Activated CD4-positive, alpha-beta T cell treated with anti-CD3 and anti-CD28 coated beads, Interleukin-2, Interleukin-4, amounts not matched to agents 100 ng/mL and 50 ng/mL, durations not matched to agents 16 hours and 8 hours (primary cell): ENCODE measurements around the gene PPFIBP2.

Experiments
- DNase-seq: peaks from one replicate; pipeline ENCODE4 v3.0.0-alpha.2; 2020; ENCODE audit warnings: low spot score

PPFIBP2 gene

DNA sequence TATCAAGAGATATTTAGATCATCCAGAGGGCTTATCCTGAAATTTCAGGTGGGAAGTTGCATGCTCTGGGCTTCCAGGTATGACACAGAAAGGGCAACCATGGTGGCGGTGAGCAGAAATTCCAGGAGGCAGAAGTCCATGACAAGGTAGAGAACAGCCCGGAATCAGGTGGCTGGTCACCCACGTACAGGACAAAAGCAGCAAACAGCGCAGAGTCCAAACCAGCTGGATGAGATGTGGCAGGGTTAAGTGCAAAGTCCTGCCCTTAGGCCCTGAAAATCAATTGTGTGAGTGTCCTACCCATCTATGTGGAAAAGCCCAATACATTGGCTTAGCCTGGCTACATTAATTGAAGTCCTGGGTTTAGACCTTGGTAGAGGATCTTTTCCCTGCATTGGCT is 11.6 kb downstream of the PPFIBP2 start:
- no peak for DNase-seq

DNA sequence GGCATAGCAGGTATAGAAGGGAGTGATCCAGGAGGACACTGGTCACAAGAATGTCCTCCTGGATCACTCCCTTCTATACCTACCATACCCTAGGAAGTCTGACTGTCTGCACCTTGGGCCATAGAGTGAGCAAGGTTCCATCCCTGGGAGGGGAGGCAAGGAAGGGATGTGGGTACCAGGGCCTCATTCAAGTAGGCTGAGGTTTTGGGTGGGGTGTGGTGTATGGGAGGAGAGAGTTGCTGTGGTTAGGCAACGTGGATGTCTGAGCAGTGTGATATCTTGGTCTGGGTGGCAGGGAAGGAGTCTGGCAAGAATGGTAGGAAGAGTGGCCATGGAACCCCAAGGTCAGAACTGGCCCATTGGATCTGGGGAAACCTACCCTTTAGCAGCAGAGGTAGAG is 13.2 kb downstream of the PPFIBP2 start:
- DNase-seq = no peak

DNA sequence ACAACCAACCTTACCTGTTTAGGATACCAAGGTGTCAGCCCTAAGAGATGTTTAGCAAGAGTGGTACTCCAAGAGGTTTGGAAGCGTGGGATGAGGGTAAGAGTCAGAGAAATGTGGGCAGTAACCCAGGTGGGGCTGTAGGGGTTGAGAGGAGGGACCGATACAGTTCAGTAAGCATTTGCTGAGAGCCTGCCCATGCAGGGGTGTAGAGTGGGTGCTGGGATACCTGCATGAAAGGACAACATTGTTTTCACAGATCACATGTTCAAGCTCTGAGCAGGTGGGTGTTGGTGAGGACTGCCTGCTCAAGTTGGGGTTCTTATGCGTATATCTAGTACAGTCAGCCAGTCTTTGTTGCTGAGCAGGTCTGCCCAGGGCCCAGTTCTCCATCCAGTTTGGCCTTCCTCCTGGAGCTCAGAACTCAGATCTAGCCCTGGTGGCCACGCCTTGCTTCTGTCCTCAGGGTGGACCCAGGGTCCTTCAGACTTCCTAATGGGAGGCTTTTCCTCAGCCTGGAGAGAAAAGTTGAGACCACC is 14.8 kb downstream of the PPFIBP2 start:
- no peak for DNase-seq

DNA sequence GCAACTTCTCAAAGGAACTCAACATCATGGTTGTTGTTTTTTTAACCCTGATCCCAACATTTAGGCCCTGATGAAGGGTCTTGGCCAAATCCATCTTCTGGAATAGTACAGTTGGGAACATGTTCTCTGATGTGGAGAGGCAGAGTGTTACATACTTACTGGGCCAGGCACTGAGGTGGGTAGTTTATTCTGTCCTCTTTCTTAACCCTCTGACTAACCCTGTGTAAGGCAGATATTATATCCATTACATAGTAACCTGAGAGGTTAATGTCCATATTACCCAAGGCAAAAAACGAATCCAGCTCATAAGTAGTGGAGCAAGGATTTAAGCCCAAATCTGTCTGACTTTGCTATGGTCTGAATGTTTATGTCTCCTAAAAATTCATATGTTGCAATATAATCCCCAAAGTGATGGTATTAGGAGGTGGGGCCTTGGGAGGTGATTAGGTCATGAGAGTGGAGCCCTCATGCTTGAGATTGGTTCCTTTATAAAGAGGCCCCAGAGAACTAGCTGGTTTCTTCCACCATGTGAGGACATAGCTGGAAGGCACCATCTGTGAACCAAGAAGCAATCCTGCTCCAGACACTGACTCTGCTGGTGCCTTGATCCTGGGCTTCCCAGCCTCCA is 16.3 kb downstream of the PPFIBP2 start:
- DNase-seq = no peak

DNA sequence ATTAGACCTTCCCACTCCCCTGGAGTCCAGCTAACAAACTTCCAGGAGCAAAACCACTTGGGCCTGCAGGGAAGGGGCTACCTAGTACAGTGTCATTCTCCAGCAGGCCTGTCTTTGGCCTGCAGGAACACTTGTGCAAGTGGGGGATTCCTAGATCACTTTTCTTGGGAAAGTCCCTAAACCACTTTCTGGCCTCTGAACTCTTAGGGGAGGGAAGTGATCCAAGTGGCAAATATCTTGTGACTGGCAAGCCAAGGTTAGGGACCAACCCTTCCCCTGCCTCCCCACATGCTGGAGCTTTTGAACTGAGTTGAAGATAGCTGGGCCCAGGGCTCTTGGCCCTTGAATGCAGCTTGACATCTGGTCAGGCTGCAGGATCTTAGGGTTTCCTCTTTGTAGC is 17.2 kb downstream of the PPFIBP2 start:
- no peak for DNase-seq

DNA sequence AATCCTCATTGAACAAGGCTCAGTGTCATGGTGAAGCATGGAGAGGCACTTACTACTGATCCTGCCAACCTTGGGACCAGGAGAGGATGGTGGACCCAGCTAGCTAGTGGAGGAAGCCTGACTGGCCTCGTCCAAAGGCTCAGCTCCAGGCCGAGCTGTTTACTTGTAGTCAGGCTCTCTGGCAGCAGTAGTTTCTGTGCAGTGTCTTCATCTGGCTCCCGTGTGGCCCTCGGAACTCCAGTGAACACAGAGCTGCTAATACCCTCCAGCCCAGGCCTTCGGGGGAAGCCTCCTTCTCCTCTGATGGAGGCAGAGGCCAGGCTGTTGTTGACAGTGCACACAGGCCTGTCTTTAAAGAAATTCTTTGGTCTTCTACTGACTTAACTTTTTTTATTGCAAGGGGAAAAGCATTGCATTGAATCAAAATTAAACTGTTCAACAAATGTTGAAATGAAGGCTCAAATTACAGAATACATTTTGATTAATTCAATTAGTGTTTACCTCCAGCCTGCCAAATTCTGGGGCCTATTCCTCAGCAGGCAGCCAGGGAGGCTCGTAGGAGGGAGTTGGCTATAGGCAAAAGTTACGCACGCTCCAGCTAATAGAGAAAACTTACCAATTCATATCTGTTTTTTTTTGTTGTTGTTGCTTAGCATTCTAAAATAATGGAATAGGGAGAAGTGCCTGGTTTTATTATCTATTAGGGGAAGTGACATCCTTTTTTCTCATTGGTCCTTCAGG is 18.8 kb downstream of the PPFIBP2 start:
- no peak for DNase-seq

DNA sequence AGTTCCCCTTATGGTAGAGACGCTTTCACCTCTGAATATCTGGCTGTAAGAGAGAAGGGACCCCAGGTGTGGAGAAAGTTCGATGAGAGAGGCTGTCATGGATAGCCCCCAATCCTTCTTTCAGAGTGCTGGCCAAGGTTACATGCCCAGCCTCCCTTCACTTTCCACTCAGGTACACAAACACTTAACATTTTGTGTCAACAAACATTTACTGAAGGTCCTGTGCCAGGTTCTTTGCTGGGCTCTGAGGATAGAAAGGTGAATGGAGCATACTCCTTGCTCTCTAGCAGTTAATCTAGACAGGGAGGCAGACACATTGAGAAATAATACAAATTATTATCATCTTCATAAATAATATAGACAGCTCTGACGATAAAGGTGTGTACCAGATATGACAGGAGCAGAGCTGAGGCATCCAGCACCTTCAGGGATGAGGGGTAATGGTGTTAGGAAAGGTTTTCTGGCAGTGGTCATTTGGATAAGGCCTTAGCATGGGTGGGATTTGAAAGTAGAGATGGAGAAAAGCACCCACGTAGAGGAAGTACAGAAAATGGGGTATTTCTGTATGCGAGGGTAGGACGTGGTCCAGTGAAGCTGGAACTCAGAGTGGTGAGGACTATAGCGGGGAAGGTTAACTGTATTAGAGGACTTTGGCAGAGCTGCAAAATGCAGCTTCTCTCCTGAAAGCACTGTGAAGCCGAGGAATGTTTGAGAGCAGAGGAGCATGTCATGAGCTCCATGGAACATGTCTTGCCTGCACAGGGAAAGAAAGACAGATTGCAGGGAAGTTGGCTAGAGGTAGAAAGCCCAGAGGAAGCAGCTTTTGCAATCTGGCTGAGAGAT is 19.6 kb downstream of the PPFIBP2 start:
- DNase-seq = no peak

DNA sequence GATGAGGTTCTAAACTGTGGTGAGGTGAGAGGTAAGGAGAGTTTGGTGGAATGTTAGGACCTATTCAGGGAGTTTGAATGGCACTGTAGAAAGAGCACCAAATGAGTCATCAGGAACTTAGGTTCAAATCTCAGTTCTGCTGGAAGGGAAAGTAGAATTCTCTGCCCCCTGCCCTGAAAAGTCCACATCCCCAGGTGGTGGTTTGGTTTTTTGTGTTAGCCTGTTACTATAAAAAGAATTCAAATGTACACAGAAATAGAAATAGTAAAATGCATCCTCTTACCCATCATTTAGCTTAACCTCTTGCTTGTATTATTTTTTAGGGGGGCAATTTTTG is 20.2 kb downstream of the PPFIBP2 start:
- DNase-seq = no peak

DNA sequence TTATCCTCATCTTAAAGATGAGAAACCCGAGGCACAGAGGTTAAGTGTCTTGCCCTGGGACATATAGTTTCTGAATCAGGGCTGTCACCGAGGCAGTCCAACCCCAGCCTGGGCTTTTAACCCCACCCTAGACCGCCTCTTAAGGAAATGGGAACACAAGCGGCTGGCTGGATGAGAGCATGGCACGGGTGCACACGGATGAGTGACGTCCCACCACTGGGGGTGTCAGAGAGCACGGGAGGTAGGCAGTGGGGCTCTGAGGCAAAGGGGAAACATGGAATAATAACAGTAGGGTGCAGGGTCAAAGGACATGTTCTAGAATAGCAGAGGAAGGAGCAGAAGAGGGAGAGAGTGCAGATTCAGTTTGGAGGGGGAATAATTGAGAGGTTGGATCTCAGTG is 22.3 kb downstream of the PPFIBP2 start:
- DNase-seq = no peak

DNA sequence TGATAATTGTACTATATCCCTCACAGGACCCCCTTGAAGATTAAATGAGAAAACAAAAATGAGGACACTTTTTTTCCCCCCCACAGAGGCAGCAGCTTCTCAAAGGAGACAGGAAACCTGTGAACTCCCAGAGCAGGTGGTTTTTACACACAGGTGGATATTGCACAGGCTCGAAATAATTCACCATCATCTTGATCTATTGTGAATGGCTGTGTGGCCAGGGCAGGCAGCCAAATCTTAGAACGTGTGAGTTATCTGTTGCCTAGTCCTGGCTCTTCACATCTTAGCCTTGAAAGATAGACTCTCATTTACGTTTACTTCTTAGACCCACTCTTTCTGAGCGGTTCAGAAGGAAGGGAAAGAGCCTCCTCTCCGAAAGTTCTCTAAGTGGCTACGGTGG is 23.5 kb downstream of the PPFIBP2 start:
- no peak for DNase-seq

DNA sequence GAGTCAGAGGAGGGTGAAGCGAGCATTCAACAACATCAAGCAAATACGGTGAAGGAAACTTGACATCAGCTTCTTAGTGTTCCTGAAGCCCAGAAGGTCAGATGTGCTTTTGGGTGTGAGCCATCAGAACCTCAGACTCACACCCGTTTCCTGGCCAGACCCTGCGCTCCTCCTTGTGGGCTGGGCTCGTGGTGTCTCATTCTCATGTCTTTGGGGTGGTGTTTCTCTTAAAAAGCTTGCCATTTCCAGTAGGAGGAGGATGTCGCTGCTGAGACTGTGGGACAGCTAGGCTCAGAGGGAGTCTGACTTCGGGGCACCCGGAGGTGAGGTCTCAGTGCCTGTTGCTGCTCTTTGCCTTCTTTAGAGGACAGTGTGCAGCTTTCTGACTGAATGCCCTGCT is 24.2 kb downstream of the PPFIBP2 start:
- no peak for DNase-seq

DNA sequence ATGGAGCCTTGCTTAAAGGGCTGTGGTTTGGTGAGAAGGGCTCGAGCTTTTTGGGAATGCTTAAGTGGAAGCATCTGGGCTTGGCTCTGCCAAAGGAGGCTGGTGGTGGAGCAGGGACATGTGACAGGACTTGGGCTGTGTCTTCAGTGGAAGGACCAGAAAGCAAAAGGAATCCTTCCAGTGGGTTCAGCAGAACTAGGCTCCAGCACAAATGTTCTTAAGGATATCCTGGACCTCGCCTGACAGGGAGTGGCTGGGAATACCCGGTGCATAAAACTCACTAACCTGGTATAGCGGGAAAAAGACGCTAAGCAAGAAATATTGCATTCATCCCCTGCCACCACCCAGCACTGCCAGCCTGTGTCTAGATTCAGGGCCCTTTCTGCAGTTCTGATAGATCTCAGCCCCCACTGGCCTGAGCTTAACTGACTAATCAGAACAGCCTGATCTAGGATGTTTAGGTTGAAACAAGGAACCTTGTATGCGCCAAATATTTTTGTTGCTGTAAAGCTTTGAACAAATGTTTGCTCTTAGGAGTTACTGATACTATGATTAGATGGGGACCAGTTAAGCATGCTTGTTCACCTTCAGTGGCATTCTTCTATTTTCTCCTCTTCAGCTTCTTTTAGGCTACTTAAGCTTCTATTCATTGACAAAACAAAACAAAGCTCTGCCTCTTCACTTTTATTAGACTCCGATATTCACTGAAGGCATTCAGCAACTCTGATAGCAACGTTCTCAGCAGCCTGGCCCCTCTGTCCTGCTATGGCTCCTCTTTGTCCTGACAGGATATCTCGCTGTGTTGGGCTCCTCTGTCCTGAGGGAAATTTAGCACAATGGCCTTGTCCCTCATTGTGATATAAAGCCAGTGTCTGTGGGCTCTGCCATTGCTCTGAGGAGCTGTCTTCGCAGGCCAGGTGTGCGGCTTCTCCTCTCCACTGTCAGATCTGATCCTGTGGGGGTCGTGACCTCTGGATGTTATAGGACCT is 25.0 kb downstream of the PPFIBP2 start:
- no peak for DNase-seq

DNA sequence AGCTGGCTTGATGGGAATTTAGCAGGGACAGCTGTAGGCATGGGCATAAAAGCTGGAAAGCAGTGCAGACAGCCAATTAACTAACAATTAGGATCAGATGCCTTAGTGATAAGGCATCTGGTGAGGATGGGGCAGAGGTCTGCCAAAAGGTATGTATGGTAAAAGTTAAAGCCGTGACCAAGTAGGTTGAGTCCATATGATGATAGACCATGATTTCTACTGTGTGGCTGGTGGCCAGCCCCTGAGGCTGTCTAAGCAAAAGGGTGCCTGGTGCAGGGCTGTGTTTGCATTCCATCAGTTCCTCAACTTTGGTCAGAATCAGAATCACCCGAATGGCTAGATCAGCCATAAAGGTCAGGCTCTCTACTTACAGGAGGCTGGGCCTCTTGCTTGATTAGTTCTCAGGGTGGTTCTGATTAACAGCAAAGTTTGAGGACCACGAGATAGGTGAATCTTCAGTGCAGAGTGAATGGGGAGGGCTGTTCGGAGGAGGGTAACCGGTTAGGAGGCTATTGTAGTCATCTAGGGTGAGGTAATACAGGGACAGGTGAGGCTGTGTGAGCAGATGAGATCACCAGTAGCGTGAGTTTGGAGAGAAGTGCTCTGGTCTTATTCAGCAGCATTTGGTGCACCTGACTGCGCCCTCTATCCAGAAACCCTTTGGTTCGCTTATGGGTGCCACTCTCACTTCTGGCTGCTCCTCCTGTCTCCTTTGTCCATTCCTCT is 27.2 kb downstream of the PPFIBP2 start:
- no peak for DNase-seq

DNA sequence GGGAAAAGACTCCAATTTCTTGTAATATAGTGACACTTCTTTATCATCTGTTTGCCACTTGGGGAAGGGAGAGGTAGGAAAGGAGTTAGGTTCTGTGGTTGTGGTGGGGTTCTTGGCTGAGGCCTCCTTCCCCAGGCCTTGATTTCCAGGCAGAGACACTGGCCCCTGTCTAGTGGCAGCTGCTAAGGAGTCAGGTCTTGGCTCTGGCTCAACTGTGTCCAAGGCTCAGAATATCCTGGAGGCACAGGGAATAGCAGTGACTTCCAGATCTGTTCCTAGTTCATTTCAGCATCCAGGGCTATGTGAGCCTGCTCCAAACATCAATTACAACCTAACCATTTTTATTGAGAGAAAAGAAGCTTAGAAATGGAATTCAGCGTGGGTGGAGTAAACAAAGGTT is 29.5 kb downstream of the PPFIBP2 start:
- no peak for DNase-seq

DNA sequence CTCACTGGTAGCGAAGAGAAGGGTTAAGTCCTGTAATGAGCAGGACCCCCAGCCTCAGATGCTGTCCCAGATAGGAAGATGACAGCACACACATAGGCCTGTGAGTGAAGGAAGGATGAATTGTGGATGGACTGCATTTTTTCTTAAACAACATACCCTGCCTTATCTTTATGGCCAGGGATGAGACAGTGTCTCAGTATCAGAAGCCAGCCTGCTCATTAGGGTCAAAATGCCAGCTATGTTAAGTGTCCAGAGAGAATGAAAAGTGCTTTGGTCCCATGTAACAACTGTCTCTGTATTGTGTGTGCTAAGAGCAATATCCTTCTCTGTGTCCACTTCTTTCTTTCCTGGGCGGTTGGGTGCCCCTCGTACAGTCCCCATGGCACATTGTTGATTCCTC is 30.2 kb downstream of the PPFIBP2 start:
- no peak for DNase-seq

DNA sequence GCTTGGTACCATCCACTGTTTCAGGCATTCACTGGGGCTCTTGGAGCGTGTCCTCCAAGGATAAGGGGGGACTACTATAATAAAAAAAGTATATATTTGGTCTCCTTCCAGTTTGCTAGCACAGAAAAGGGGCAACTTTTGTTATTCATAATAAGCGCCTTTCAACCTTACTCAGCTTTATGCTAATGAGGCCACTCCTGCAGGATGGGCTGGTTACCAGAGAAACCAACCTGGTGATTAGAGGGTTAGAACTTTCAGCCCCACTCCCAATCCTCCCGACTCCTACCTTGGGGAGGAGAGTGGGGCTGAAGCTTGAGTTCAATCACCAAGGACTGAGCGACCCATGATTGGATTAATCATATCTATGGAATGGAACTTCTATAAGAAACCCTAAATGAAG is 31.8 kb downstream of the PPFIBP2 start:
- DNase-seq = no peak

DNA sequence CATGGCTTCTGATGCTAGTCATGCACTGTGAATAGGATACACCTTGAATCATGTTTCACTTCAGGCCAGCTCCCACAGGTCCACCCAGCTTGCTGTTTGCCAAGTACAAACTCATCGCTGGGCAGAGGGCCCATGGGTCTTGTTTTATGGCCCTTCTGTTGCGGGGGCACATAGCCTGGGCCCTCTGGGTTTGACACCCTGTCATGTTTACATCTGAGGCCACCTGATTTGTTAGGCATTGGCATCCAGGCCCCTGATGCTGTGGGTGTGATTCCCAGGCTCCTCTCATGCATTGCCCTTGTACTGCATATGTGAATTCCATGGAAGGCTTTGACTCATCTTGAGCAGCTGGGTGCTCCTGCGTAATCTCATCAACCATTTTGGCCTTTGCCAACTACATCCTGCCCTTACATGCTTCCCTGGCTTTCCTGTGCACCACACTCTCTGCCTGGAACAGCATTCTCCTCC is 32.6 kb downstream of the PPFIBP2 start:
- no peak for DNase-seq

DNA sequence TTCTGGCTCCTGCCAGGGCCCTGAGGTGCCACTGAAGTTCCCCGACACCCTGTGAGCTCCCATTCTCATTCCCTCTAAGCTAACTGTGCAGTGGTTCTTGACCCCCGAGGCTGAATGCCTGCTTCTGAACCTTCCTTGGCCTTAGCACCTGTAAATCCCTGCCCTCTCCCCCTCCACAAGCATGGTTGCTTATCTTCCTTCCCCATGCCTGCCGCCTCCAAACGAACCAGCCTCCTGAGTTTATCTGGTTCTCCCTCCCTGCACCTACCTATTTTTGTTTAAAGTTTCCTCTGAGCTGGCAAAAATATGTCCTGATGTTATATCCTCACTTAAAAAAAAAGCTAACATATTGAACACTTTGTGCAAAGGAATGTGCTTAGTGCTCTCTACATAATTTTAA is 33.9 kb downstream of the PPFIBP2 start:
- no peak for DNase-seq

DNA sequence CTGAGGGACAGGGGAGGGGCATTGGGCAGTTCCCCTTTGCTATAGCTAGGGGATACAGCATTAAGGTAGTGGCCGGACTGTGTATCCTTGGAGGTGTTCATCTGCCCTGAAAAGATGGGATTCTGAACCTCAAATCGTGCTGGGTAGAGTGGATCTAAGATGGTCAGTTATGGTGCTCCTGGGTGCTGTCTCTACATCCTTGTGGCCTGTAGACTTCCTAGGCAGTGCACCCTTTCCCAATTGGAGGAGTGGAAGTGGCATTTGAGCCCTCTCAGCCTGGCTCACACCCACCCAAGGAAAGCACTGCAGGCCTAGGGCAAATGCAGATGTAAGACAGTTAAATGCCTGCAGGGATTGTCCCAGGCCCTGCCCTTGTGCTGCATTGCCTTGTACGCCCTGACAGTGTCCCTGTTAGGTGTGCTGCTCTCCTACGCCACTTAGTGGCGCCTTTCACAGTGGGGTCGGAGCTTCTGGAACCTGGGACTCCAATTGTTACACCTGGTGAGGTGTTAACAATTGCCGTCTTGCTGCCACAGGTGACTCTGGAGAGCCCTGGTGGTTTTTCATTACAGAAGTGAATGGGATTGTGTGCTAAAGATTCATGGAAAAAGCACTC is 35.0 kb downstream of the PPFIBP2 start:
- peak; percentile 15 for DNase-seq

DNA sequence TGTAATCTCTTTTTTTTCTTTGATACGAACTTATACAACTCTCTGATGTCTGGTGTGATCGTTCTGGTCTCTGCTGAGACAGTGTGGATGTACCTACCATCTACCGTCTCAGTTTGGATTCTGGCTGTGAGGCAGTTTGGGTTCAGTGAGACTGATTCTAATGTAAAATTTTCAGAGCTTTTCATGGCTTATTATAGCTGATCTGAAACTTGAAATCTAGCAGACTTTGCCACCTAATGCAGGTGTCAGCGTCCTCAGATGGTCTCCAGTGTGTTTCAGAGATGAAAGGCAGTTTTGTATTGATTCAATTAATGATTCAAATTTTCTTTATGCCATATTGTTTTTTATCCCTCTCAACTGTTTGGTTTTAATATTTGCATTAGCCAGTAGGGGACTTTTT is 35.9 kb downstream of the PPFIBP2 start:
- no peak for DNase-seq

DNA sequence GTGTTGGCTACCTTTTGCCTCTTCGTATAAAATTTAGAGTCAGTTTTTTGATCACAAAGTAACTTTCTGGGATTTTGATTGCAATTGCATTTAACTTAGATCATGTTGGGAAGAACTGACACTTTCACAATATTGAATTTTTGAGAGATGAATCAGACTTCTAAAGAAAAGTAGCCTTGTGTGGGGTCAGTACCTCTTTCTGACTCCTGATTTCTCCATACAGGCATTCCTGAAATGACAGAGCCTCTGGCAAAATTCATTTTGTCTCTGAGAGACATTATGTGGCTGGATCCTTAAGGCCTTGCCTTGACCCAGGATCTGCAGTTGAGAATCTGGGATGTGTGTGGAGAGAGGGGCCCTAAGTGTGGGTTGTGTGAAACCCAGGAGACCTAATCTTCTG is 37.8 kb downstream of the PPFIBP2 start:
- no peak for DNase-seq
